ENCODE data around the gene CD96.

DNA sequence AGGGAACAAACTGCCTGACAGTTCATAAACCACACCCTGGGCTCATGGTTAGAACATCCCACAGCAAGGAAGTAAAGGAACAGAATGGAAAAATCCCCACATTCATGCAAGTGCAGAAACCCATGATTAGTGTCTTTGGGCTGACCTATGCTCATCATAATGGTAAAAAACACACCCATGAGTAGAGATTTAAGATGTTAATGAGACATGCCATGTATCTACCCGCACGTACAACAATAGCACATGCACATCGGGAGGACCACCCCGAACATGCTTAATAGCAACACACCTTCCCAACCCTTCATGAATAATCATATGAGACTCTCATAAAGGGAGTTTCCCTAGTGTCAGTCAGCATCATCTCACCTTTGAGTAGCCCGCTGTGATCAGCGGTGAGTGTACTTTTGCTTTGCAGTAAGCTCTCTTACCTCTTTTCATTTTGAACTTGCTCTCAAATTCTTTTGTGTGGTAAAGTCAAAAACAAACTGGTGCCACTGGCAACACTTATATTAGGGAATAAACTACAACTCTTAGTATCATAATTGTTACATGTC lies 30.0 kb downstream of the CD96 start:
- TF ChIP-seq, protein P1, sequence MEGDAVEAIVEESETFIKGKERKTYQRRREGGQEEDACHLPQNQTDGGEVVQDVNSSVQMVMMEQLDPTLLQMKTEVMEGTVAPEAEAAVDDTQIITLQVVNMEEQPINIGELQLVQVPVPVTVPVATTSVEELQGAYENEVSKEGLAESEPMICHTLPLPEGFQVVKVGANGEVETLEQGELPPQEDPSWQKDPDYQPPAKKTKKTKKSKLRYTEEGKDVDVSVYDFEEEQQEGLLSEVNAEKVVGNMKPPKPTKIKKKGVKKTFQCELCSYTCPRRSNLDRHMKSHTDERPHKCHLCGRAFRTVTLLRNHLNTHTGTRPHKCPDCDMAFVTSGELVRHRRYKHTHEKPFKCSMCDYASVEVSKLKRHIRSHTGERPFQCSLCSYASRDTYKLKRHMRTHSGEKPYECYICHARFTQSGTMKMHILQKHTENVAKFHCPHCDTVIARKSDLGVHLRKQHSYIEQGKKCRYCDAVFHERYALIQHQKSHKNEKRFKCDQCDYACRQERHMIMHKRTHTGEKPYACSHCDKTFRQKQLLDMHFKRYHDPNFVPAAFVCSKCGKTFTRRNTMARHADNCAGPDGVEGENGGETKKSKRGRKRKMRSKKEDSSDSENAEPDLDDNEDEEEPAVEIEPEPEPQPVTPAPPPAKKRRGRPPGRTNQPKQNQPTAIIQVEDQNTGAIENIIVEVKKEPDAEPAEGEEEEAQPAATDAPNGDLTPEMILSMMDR (IDR thresholded peaks at IDR 0.05), result no peak
- TF ChIP-seq POLR2A (IDR thresholded peaks at IDR 0.05) (no peak), POLR2AphosphoS5 (IDR thresholded peaks at IDR 0.05) (no peak)

Data from breast epithelium (tissue), 3 donors.